Muscle of leg (tissue), 11 donors: ENCODE data around the gene UST. TPM values are rescaled to one million over a fixed set of nuclear protein-coding genes. Genes with fewer than 3 reads are reported as not detected.
A peak's percentile ranks its signal among the peaks of the same experiment; 100 is the strongest.

ENCODE experiments used
- DNase-seq: peaks from one replicate; pipeline ENCODE4 v3.0.0; 2013
- H3K27ac ChIP-seq: one replicate; pipeline ENCODE4 v1.5.1; 2013; ENCODE audit warnings: mild to moderate bottlenecking, low read length, control low read depth
- H3K27me3 ChIP-seq: one replicate; pipeline ENCODE4 v1.6.1; 2013; ENCODE audit warnings: low read length; ENCODE audit not compliant: control insufficient read depth, insufficient read depth
- H3K36me3 ChIP-seq: one replicate; pipeline ENCODE4 v1.6.1; 2013; ENCODE audit warnings: low read length; ENCODE audit not compliant: control insufficient read depth, insufficient read depth
- H3K4me1 ChIP-seq: one replicate; pipeline ENCODE4 v1.6.1; 2013; ENCODE audit warnings: low read length; ENCODE audit not compliant: control insufficient read depth, insufficient read depth
- H3K4me3 ChIP-seq: one replicate; pipeline ENCODE4 v1.5.1; 2013; ENCODE audit warnings: low read length, control low read depth
- H3K9me3 ChIP-seq: replicated peaks from 2 replicates; pipeline ENCODE4 v1.6.1; 2013; ENCODE audit warnings: low read depth, low read length; ENCODE audit not compliant: control insufficient read depth
- WGBS: methylation state at CpG from one replicate; pipeline ENCODE4 v1.1.5; 2013; ENCODE audit warnings: missing lambda C conversion rate; ENCODE audit not compliant: insufficient coverage; 5-methylcytosine and 5-hydroxymethylcytosine counted together
- polyA plus RNA-seq, 8 donors: library from polyadenylated mRNA; unstranded; fragments of 120-200 nt; gene quantifications; one replicate each; pipeline versions ENCODE4 v1.2.1 to v1.2.3, GENCODE V29; 2013; ENCODE audit warnings: inconsistent platforms in 1 of 8, low replicate concordance in 1 of 8; ENCODE audit not compliant: insufficient read length in 8 of 8, insufficient read depth in 1 of 8
- total RNA-seq: library from RNA; stranded (reverse); fragments of 120-200 nt; gene quantifications from one replicate; pipeline ENCODE4 v1.2.4, GENCODE V29; 2013

Gene UST
- total and polyA plus RNA-seq, 9 donors = 5.0 to 15.6 (median 9.3) TPM

DNA sequence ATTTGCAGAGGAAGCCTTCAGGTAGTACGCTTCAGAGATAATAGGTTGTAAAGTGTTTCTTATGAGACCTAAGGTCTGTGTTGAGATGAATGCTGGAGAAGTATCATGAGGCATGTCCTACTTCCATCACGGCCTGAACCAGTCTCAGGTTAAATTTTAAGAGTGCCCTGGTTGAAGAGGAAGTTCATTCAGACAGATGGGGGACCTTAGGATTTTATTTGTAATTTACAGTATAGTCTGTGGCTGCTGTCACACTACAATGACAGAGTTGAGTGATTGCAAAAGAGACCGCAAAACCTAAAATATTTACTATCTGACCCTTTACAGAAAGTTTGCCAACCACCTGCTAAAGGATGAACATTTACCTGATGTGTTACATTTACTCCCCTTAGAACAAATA is 70.9 kb downstream of the UST start:
- Histone ChIP-seq H3K9me3 (peaks cover 6% of the 10 kb centered on the region), H3K27ac (no peak overlapping the region), H3K4me1 (peaks cover 2% of the 10 kb centered on the region), H3K27me3 (no peaks in the 10 kb centered on the region), H3K36me3 (no peaks in the 10 kb centered on the region), H3K4me3 (no peak overlapping the region)
- DNase-seq = no peak
- WGBS = 80% methylated on average over 2 of the region's 3 CpGs

DNA sequence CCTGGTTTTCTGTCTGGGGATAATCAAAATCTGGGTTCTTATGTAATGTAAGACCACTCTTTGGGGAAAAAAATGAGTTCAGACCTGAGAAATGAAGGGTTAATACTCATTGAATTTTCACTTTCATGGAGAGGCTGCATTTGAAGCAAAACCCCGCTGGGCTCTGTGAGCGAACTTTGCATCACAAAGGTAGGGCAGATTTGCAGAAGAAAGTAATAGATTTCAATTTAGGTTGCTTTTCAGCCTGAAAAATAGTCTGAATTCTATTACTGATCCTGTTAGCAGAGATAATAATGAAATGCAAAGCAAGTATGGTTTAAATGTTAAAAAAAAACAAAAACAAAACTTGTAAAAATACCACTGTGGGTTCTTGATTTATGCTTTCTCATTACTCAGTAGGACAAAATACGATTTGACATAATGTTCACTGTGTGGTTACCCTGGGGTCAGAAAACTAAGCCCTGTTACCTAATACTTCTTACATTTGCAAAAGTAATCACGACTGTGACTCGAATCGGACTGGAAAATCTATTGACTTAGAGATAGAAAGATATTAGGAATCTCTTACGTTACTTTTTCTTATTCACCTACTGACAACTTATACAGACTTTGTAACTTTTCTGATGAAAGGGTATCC is 72.2 kb downstream of the UST start:
- Histone ChIP-seq H3K27me3 (no peaks in the 10 kb centered on the region), H3K9me3 (peaks cover 6% of the 10 kb centered on the region), H3K27ac (no peak overlapping the region), H3K4me3 (no peak overlapping the region), H3K4me1 (peaks cover 2% of the 10 kb centered on the region), H3K36me3 (no peaks in the 10 kb centered on the region)
- DNase-seq = peak; percentile 41
- WGBS = no CpG with 5 or more reads among the region's 7 CpGs

DNA sequence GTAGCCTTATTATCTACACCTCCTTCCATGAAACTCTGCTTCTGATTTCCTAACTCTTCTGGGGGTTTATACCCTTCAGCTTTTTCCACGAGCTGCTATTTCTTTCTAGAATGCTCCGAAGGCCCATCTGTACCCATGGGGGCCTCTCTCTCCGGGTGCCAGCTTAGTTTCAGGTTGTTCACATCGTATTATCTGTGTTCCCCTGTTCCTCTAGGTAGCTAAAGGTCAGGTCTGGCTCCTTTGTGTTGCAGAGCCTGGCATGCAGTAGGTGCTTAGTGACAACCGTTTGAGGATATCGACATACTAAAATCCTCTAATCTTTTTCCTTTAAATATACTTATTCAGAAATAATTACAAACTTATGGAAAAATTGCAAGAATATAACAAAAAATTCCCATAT is 73.0 kb downstream of the UST start:
- no peak overlapping the region for H3K27ac ChIP-seq
- H3K4me3 ChIP-seq = no peak overlapping the region
- 20% methylated on average over 1 of the region's 6 CpGs for WGBS
- DNase-seq = no peak
- H3K4me1 ChIP-seq = peaks cover 2% of the 10 kb centered on the region
- H3K36me3 ChIP-seq = no peaks in the 10 kb centered on the region
- peaks cover 3% of the 10 kb centered on the region for H3K9me3 ChIP-seq
- H3K27me3 ChIP-seq = no peaks in the 10 kb centered on the region

DNA sequence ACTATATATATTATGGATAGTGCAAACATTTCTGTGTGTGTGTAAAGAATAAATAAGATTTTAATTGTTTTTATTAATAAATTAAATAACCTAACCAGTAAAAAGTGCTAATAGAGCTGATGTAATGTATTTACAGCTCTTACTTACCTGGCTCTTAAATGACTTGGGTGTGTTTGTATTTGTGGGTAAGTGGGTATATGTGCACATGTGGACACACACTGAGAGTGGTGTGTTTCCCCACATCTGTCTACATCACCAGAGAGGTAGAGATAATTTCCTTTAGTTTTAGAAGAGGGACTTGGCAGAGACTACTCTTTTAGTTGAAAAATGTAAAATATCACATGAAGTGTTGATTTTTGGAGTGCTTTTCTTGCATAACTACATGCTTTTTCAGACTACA is 76.0 kb downstream of the UST start:
- no peaks in the 10 kb centered on the region for H3K9me3 ChIP-seq
- no peaks in the 10 kb centered on the region for H3K4me1 ChIP-seq
- H3K36me3 ChIP-seq = no peaks in the 10 kb centered on the region
- H3K27ac ChIP-seq = no peak overlapping the region
- DNase-seq = no peak
- H3K27me3 ChIP-seq = no peaks in the 10 kb centered on the region
- no peak overlapping the region for H3K4me3 ChIP-seq

DNA sequence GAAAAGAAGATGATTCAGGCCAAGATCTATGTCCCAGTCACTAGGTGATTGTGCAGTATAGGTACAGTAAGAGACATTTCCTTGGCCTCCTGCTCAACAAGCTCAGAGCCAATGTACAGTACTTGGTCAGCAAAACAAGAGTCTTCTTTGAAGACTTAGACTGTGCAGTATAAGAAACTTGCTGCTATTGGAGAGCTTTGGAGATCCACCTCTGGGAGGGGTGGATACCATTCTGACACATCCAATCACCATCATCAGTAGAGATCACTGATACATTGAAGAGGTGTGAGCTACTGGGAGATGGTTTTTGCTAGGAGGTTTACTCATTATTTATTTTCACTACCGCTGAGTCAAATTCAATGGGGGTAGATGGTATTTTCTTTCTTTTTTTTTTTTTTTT is 77.5 kb downstream of the UST start:
- DNase-seq = no peak
- Histone ChIP-seq H3K4me3 (no peak overlapping the region), H3K9me3 (no peaks in the 10 kb centered on the region), H3K4me1 (no peaks in the 10 kb centered on the region), H3K36me3 (no peaks in the 10 kb centered on the region), H3K27me3 (no peaks in the 10 kb centered on the region), H3K27ac (no peak overlapping the region)
- no CpG with 5 or more reads among the region's 1 CpG for WGBS

DNA sequence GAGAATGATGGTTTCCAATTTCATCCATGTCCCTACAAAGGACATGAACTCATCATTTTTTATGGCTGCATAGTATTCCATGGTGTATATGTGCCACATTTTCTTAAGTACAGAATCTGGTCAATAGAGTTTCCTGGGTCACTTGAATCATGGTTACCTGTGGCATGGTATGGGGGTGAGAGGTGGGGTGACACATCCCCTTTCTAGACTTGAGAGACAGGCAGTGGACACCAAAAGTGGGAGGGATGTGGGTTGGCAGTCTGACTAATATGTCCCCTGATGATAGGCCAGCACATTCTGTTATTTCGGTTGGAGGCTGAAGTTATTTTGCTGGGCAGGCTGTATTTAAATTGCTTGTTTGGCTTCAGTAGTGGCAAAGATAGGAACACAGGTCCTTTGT is 78.1 kb downstream of the UST start:
- Histone ChIP-seq H3K36me3 (no peaks in the 10 kb centered on the region), H3K4me3 (no peak overlapping the region), H3K4me1 (no peaks in the 10 kb centered on the region), H3K9me3 (no peaks in the 10 kb centered on the region), H3K27ac (no peak overlapping the region), H3K27me3 (no peaks in the 10 kb centered on the region)
- WGBS = 83% methylated on average over 1 of the region's 1 CpG
- no peak for DNase-seq

DNA sequence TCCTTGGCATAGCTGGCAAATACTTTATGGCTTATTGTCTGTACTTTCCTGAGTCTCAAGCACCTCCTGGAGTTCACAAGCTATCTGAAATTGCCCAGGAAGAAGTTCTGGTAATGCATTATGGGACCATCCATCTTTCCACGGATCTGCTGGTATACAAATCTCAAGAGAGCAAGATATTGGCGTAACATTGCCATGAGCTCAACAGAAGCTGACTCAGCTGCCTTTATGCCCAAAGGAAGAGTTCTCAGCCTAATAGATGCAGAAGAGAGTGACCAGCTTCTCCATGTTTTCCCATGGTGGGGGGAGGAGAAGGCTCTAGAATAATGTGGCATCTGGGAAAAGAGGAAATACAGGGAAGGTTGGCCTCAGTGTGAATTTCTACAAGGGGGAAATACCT is 78.7 kb downstream of the UST start:
- H3K4me1 ChIP-seq = no peaks in the 10 kb centered on the region
- H3K27me3 ChIP-seq = no peaks in the 10 kb centered on the region
- no peaks in the 10 kb centered on the region for H3K36me3 ChIP-seq
- no peak for DNase-seq
- no peak overlapping the region for H3K27ac ChIP-seq
- no peak overlapping the region for H3K4me3 ChIP-seq
- WGBS = 100% methylated on average over 1 of the region's 2 CpGs
- H3K9me3 ChIP-seq = no peaks in the 10 kb centered on the region

DNA sequence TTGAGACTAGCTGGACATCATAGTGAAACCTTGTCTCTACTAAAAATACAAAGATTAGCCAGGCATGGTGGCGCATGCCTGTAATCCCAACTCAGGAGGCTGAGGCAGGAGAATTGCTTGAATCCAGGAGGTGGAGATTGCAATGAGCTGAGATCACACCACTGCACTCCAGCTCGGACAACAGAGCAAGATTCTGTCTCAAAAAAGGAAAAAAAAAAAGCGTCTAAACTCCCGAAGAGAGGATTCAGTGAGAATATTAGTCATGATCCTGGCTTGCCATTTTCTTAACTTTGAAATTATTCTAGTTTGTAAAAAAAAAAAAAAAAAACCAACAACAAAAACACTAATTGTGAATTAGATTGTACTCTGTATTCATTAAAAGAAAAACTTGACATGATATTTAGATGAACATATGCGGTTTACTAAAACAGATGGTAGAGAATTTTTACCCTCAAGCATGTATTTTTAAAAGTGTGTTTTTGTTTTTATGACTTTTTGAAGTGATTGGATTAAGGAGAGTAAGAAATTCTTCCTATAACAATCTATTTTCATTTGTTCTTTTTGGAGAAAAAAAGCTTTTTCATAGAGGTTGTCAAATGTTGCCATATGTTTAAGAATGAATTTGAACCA is 80.7 kb downstream of the UST start:
- Histone ChIP-seq H3K4me1 (no peaks in the 10 kb centered on the region), H3K27ac (no peak overlapping the region), H3K9me3 (no peaks in the 10 kb centered on the region), H3K4me3 (no peak overlapping the region), H3K27me3 (no peaks in the 10 kb centered on the region), H3K36me3 (no peaks in the 10 kb centered on the region)
- no peak for DNase-seq
- WGBS = 100% methylated on average over 1 of the region's 5 CpGs

DNA sequence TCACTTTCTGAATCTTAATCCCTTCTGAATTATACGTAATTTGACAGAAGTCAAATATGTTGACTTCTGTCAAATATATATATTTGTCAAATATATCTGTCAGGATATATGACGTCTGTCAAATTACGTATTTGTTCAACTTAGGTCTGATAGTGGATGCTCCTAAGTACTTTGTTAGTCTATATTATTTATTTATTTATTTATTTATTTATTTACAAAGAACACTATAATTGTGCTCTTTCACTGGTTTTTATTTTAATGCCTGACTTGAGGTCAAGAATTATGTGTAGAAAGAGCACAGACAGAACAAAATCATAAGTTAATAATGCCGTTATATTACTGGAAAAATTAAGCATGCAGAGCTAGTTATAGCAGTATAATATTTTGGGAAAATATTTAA is 81.2 kb downstream of the UST start:
- Histone ChIP-seq H3K4me3 (no peak overlapping the region), H3K4me1 (no peaks in the 10 kb centered on the region), H3K27ac (no peak overlapping the region), H3K9me3 (no peaks in the 10 kb centered on the region), H3K27me3 (no peaks in the 10 kb centered on the region), H3K36me3 (no peaks in the 10 kb centered on the region)
- no CpG with 5 or more reads among the region's 4 CpGs for WGBS
- no peak for DNase-seq

DNA sequence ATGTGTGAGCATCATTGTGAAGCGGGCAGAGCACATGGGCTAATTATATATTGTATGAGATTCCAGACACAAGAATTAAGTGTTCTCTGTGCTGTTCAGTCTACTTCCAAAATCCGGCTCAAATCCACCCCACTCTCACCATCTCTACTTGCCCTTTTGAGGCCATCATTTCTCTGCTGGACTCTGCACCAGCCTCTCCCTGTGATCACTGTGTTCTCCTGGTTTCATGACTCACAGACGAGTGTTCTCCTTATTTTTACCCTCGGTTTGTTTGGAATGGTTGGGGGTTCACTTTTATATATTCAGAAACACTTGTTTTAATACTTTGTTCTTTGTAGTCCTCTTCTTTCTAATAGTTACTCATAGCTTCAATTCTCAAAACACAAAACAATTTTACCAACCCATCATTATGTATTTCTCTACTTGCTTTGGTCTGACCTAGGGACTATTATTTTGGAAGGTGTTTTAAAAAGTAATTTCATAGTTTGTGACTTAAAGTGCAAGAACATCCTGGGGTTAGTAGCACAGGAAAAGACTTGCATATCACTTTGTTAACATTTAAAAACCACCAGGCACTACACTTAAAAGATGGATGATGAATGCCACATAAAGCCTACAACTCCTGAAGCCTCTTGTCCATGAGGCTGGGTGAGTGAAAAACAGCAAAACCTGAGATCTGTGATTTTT is 82.7 kb downstream of the UST start:
- Histone ChIP-seq H3K36me3 (no peaks in the 10 kb centered on the region), H3K27me3 (no peaks in the 10 kb centered on the region), H3K4me3 (no peak overlapping the region), H3K9me3 (no peaks in the 10 kb centered on the region), H3K4me1 (no peaks in the 10 kb centered on the region), H3K27ac (no peak overlapping the region)
- no peak for DNase-seq
- 100% methylated on average over 1 of the region's 4 CpGs for WGBS
